Measurements from ENCODE around the gene SFXN3. TPM values are rescaled to one million over a fixed set of nuclear protein-coding genes. Genes with fewer than 3 reads are reported as not detected.
A peak's percentile ranks its signal among the peaks of the same experiment; 100 is the strongest.

The SFXN3 gene
- total and polyA plus RNA-seq, 11 donors: 11.7 to 37.4 (median 17.8) TPM

GRCh38 chr10:100995181-100995580 is 35.9 kb upstream of the SFXN3 start:
- Histone ChIP-seq H3K4me1 (peaks cover 0 to 30% (median 13%) of the 10 kb centered on the region in 12 donors), H3K27ac (no peak overlapping the region), H3K27me3 (no peaks in the 10 kb centered on the region), H3K9me3 (no peaks in the 10 kb centered on the region), H3K4me3 (no peak overlapping the region), H3K36me3 (peaks cover 0 to 36% (median 25%) of the 10 kb centered on the region in 9 donors)
- 46 to 80% (median 69%) methylated on average over 6 of the region's 6 CpGs for WGBS, 4 donors
- intact Hi-C loops (cut with DNase I): loop anchor here in 5 of 10 donors (1.0 to 10.0 kb wide), 6 partner anchors 18 to 72 kb away; partner anchors contain the start of genes KAZALD1 (in 3 of the 5), PDZD7 (in 1 of the 5) and SFXN3 (in 1 of the 5)
- TF ChIP-seq POLR2A (IDR thresholded peaks at IDR 0.05): no peak
- TF ChIP-seq, protein P1, sequence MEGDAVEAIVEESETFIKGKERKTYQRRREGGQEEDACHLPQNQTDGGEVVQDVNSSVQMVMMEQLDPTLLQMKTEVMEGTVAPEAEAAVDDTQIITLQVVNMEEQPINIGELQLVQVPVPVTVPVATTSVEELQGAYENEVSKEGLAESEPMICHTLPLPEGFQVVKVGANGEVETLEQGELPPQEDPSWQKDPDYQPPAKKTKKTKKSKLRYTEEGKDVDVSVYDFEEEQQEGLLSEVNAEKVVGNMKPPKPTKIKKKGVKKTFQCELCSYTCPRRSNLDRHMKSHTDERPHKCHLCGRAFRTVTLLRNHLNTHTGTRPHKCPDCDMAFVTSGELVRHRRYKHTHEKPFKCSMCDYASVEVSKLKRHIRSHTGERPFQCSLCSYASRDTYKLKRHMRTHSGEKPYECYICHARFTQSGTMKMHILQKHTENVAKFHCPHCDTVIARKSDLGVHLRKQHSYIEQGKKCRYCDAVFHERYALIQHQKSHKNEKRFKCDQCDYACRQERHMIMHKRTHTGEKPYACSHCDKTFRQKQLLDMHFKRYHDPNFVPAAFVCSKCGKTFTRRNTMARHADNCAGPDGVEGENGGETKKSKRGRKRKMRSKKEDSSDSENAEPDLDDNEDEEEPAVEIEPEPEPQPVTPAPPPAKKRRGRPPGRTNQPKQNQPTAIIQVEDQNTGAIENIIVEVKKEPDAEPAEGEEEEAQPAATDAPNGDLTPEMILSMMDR (IDR thresholded peaks at IDR 0.05): no peak
- DNase-seq (no peak), ATAC-seq (no peak)

DNA sequence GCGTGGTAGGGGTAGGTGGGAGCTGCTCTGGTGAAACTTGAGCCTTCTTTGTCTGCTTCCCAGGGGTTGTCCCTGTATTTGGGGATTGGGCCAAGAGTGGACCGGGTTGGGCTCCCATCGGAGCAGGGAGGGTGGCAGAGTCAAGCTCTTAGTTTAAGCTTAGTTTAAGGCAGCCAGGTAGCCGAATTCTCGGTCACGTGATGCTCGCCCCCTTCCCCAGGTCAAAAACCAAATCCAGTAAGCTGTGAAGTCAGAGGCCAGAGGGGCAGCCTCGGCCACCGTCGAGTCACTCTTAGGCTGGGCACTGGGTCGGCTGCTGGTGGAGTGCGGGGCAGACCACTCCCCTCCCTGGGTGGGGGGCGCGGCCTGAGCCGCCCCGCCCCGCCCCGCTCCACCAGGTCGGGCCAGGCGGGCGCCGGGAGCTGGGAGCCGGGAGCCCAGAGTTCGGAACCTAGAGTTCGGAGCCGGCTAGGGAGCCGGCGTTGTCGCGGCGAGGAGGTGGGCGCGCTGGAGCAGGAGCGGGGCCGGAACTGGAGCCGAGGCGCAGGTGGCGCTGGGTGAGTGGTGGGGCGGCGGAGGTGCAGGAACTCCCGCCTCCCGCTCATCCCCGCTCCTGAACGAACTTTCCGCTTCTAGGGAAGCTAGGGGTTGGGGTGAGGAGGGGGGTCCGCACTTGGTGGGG is 34.2 kb upstream of the SFXN3 start:
- DNase-seq (peak in 1 of 5 donors; percentile 37), ATAC-seq (no peak)
- peaks cover 0 to 20% (median 11%) of the 10 kb centered on the region in 9 donors for H3K36me3 ChIP-seq
- H3K4me3 ChIP-seq: peak overlapping the region; percentile 62 to 99 (median 89)
- peaks cover 3 to 43% (median 28%) of the 10 kb centered on the region in 12 donors for H3K4me1 ChIP-seq
- H3K9me3 ChIP-seq: no peaks in the 10 kb centered on the region
- H3K27ac ChIP-seq: peak overlapping the region; percentile 93 to 100 (median 100)
- TF ChIP-seq, protein P1 (IDR thresholded peaks at IDR 0.05): no peak
- TF ChIP-seq POLR2A (IDR thresholded peaks at IDR 0.05): no peak
- WGBS, 4 donors: 0 to 6% (median 5%) methylated on average over 16 to 46 of the region's 46 CpGs
- H3K27me3 ChIP-seq: no peaks in the 10 kb centered on the region
- intact Hi-C loops (cut with DNase I): loop anchor here in 4 of 10 donors (1.0 to 10.0 kb wide), 6 partner anchors 15 to 70 kb away; partner anchors contain the start of genes KAZALD1 (in 3 of the 4), PDZD7 (in 1 of the 4) and SFXN3 (in 1 of the 4)

GRCh38 chr10:100997360-100998182 is 33.5 kb upstream of the SFXN3 start:
- Histone ChIP-seq H3K36me3 (peaks cover 0 to 18% (median 12%) of the 10 kb centered on the region in 9 donors), H3K9me3 (no peaks in the 10 kb centered on the region), H3K27me3 (no peaks in the 10 kb centered on the region), H3K4me1 (peaks cover 8 to 50% (median 35%) of the 10 kb centered on the region in 12 donors), H3K4me3 (peak overlapping the region; percentile 62 to 99 (median 89)), H3K27ac (peak overlapping the region; percentile 93 to 100 (median 100))
- peak; percentile 81 to 92 (median 82) for DNase-seq
- intact Hi-C loops (cut with DNase I): loop anchor here in 6 of 10 donors (1.0 to 10.0 kb wide), 7 partner anchors 15 to 70 kb away; partner anchors contain the start of genes KAZALD1 (in 3 of the 6), PDZD7 (in 1 of the 6) and SFXN3 (in 1 of the 6)
- TF ChIP-seq, protein P1 (IDR thresholded peaks at IDR 0.05): peak; percentile 81 to 97 (median 90)
- peak in 1 of 2 donors; percentile 14 for TF ChIP-seq POLR2A (IDR thresholded peaks at IDR 0.05)
- 0% methylated on average over 7 to 66 of the region's 66 CpGs for WGBS, 4 donors
- peak; percentile 44 to 61 (median 48) for ATAC-seq

Data from heart left ventricle (tissue), 16 donors.